ENCODE measurements around the gene YEATS2.

YEATS2 gene

DNA sequence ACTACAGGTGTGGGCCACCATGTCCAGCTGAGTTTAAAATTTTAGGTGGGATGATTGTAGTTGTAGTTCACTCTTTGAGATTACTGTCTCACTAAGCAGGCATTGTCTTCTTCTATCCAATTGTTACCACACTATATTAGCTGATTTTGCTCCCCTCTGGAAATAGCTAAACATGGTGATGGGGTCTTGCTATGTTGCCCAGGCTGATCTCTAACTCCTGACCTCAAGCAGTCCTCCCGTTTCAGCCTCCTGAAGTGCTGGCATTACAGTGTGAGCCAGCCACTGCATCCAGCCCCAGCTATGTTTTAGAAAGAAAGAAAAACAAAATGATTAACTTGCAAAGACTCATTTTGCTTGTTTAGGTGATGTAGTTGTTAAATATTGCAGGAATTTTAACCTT, 30.6 kb downstream of the YEATS2 start:
- TF ChIP-seq CTCF (IDR thresholded peaks at IDR 0.05), result no peak

DNA sequence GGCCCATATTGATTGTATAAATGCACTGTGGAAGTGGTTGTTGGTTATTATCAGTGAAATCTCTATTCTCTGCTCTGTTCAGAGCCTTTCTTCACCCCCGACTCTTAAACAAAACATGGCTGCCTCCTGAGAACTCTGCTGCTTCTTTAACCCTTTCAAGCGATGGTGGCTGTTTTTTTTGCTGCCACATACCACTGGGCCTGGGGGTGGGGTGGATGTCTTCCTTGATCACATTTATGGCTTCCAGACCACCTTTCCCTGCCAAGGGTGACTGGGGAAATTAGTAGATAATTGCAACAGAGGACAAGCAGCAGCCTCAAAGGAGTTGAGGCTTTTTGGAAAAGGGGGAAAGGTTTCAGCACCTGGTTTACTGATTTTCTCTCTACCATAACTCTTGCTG, 32.8 kb downstream of the YEATS2 start:
- TF ChIP-seq CTCF (IDR thresholded peaks at IDR 0.05), result no peak

- TF ChIP-seq CTCF (IDR thresholded peaks at IDR 0.05), result no peak
Measured at GRCh38 chr3:183731611-183732010, 34.0 kb downstream of the YEATS2 start.

DNA sequence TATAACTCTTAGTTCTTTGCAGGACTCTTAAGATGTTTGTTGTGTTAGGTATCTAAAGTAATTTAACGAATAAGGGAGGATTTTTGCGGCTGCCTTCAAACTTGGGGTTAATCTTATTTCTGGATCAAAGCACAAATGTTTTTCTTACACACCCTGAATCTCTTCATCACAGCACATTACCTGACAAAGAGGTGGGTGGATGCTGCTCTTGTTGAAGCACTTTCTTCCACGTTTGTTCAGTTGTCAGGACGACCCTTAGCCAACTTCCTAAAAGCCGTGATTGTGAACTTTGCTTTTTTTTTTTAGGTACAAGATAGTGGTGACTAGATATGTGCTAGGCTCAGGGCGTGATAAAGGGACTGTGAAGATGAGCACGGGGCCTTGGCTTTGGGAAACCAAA, 36.0 kb downstream of the YEATS2 start:
- no peak for TF ChIP-seq CTCF (IDR thresholded peaks at IDR 0.05)

DNA sequence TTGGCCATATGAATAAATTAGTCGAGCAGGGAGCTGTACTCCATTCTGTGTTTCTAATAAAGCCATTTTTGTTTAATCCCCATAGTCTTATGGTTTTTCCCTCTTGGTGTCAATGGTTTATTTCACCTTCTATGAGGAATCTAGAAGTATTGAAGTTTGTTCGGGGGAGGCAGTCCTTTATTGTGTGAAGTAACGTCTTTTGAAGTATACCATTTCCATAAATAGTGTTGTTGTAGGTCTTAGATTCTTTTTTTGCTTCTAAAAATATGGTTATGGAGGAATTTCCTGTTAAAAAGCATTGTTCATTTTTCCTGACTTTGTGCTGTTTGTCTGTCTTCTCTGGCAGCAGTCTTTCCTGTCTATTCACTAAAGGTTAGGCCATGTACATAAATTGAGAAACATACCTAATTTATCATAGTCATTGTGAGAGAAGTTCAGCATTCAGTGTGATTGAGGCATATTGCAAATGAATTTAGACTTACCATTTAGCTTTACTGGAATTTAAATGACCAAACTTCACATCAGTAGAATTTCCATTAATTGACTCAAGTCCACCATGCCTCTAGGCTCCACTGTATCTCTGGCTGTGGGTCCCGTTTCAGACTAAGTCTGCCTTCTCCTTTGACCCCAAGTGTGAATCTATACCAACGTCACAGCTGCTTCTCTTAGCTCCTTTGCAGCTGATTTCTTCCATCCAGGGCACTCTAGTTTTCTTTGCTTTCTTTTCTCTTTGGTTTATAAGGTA, 37.3 kb downstream of the YEATS2 start:
- no peak for TF ChIP-seq CTCF (IDR thresholded peaks at IDR 0.05)

GRCh38 chr3:183737116-183737515, 39.5 kb downstream of the YEATS2 start:
- no peak for TF ChIP-seq CTCF (IDR thresholded peaks at IDR 0.05)

- TF ChIP-seq CTCF (IDR thresholded peaks at IDR 0.05), result no peak
Measured at GRCh38 chr3:183743231-183743630, 45.6 kb downstream of the YEATS2 start.

Data from LNCAP (cell line).